Fibroblast of lung (primary cell): ENCODE results near the gene FAM111B. TPM values are rescaled to one million over a fixed set of nuclear protein-coding genes. Genes with fewer than 3 reads are reported as not detected.
"Not testable (repeated sequence)": the region's sequence is repeated elsewhere in the genome, so short reads cannot be mapped to it uniquely, and the experiment has no call there.

ENCODE experiments used
- DNase-seq, 2 donors: peaks; one replicate each; pipeline versions ENCODE4 v3.0.0 to v3.0.0-alpha.2; 2010; ENCODE audit warnings: low read depth in 2 of 2
- H2AFZ ChIP-seq: 2 replicates; pipeline ENCODE4 v1.5.1; 2012; ENCODE audit warnings: low read length, control low read depth, inconsistent platforms
- H3K27ac ChIP-seq: 2 replicates; pipeline ENCODE4 v1.5.1; 2011; ENCODE audit warnings: low read length, control low read depth; ENCODE audit not compliant: insufficient read depth
- H3K27me3 ChIP-seq: 2 replicates; pipeline ENCODE4 v1.5.1; 2011; ENCODE audit warnings: mild to moderate bottlenecking, low read length; ENCODE audit not compliant: control insufficient read depth, insufficient read depth
- H3K36me3 ChIP-seq: 2 replicates; pipeline ENCODE4 v1.5.1; 2011; ENCODE audit warnings: low read length; ENCODE audit not compliant: control insufficient read depth, insufficient read depth
- H3K4me1 ChIP-seq: 2 replicates; pipeline ENCODE4 v1.5.1; 2011; ENCODE audit warnings: low read length; ENCODE audit not compliant: control insufficient read depth, insufficient read depth; ENCODE audit errors: extremely low read depth
- H3K4me2 ChIP-seq: 2 replicates; pipeline ENCODE4 v1.5.1; 2011; ENCODE audit warnings: low read length, control low read depth; ENCODE audit not compliant: insufficient read depth; ENCODE audit errors: extremely low read depth
- H3K4me3 ChIP-seq, 4 experiments: fragments of 200-600 bp in 1 of 4; sonication (generic) in 1 of 4; replicated peaks in 1 of 4; 2 replicates each; pipeline ENCODE4 v1.5.1; 2011 to 2016; ENCODE audit warnings: low read length in 4 of 4, low read depth in 3 of 4, mild to moderate bottlenecking in 3 of 4, control low read depth in 2 of 4, inconsistent platforms in 1 of 4, mixed read lengths in 1 of 4; ENCODE audit not compliant: insufficient read depth in 1 of 4; ENCODE audit errors: control extremely low read depth in 1 of 4
- H3K79me2 ChIP-seq: 2 replicates; pipeline ENCODE4 v1.5.1; 2012; ENCODE audit warnings: mild to moderate bottlenecking, low read length, inconsistent platforms; ENCODE audit not compliant: control insufficient read depth, insufficient read depth
- H3K9ac ChIP-seq: 2 replicates; pipeline ENCODE4 v1.5.1; 2011; ENCODE audit warnings: mild to moderate bottlenecking, low read length, control low read depth; ENCODE audit not compliant: insufficient read depth
- H3K9me3 ChIP-seq: 2 replicates; pipeline ENCODE4 v1.5.1; 2012; ENCODE audit warnings: low read depth, low read length; ENCODE audit not compliant: control insufficient read depth, insufficient read depth
- H4K20me1 ChIP-seq: 2 replicates; pipeline ENCODE4 v1.5.1; 2011; ENCODE audit warnings: low read length; ENCODE audit not compliant: control insufficient read depth, insufficient read depth; ENCODE audit errors: extremely low read depth
- EZH2 ChIP-seq: IDR thresholded peaks from 2 replicates; pipeline ENCODE4 v1.5.1; 2012; ENCODE audit warnings: low read length, control low read depth, mild to moderate bottlenecking; ENCODE audit errors: missing control alignments
- polyA plus RNA-seq, 2 donors: library from polyadenylated mRNA; depleted of rRNA in 1 of 2; stranded (reverse) in 1 of 2; unstranded in 1 of 2; fragments of >200 nt; gene quantifications; 2 replicates each; pipeline ENCODE4 v1.2.1, GENCODE V29; 2011 to 2012; ENCODE audit warnings: missing spikeins in 1 of 2
- total RNA-seq: library from RNA; depleted of rRNA; stranded (reverse); fragments of >200 nt; gene quantifications from 2 replicates; pipeline ENCODE4 v1.2.1, GENCODE V29; 2014
- TF ChIP-seq, protein P1 (sequence below), 2 donors: IDR thresholded peaks in 1 of 2; conservative IDR thresholded peaks in 1 of 2; 1 replicate in 1 of 2; 2 replicates in 1 of 2; pipeline ENCODE4 v1.5.1; 2011 to 2012; ENCODE audit warnings: low read length in 2 of 2, control low read depth in 1 of 2, inconsistent platforms in 1 of 2, low read depth in 1 of 2, mild to moderate bottlenecking in 1 of 2

The FAM111B gene
- total and polyA plus RNA-seq, 2 donors (not counting 1 experiment from before 2014, with no cell fraction given), result 0.33 to 6.2 TPM

- TF ChIP-seq, protein P1, sequence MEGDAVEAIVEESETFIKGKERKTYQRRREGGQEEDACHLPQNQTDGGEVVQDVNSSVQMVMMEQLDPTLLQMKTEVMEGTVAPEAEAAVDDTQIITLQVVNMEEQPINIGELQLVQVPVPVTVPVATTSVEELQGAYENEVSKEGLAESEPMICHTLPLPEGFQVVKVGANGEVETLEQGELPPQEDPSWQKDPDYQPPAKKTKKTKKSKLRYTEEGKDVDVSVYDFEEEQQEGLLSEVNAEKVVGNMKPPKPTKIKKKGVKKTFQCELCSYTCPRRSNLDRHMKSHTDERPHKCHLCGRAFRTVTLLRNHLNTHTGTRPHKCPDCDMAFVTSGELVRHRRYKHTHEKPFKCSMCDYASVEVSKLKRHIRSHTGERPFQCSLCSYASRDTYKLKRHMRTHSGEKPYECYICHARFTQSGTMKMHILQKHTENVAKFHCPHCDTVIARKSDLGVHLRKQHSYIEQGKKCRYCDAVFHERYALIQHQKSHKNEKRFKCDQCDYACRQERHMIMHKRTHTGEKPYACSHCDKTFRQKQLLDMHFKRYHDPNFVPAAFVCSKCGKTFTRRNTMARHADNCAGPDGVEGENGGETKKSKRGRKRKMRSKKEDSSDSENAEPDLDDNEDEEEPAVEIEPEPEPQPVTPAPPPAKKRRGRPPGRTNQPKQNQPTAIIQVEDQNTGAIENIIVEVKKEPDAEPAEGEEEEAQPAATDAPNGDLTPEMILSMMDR (conservative IDR thresholded peaks at IDR 0.05 in 1 of 2, IDR thresholded peaks at IDR 0.05 in 1 of 2; ENCODE audit: low read depth in 1 of 2, low read length in 2 of 2), result no peak
- no peak for TF ChIP-seq EZH2
- H4K20me1 ChIP-seq, result no peaks in the 10 kb centered on the region
- DNase-seq, result no peak
Measured at GRCh38 chr11:59117774-59118173, 10.7 kb downstream of the FAM111B start.

DNA sequence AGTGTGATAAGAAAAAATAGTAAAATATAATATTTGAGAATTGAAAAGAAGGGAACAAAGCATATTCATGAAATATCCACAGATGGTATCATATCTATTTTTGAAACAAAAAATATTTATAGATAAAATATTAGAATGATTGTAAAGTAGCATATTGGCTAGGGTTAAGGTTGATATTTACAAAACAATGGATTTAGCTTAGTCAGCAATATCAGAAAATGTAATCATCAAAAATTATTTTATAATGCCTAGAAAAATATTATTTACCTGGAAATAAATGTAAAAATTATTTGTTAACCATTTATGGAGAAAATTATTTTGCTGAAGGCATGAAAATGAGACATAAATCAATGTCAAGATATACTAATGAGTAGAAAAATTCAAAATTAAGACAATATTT, 12.8 kb downstream of the FAM111B start:
- DNase-seq, result no peak
- Histone ChIP-seq H3K79me2 (no peaks in the 10 kb centered on the region), H4K20me1 (no peaks in the 10 kb centered on the region), H3K36me3 (no peaks in the 10 kb centered on the region), H3K4me3 (no peak overlapping the region), H3K9me3 (no peaks in the 10 kb centered on the region), H3K9ac (no peak overlapping the region), H2AFZ (no peak overlapping the region), H3K4me2 (no peak overlapping the region), H3K27me3 (no peaks in the 10 kb centered on the region), H3K27ac (no peak overlapping the region), H3K4me1 (no peaks in the 10 kb centered on the region)
- TF ChIP-seq EZH2, result no peak
- TF ChIP-seq, protein P1 (conservative IDR thresholded peaks at IDR 0.05 in 1 of 2, IDR thresholded peaks at IDR 0.05 in 1 of 2; ENCODE audit: low read depth in 1 of 2, low read length in 2 of 2), result no peak

More at GRCh38 chr11:59117774-59118173, 10.7 kb downstream of the FAM111B start:
- Histone ChIP-seq H3K9ac (no peak overlapping the region), H2AFZ (no peak overlapping the region), H3K27ac (no peak overlapping the region), H3K4me1 (no peaks in the 10 kb centered on the region), H3K4me2 (no peak overlapping the region), H3K9me3 (no peaks in the 10 kb centered on the region), H3K4me3 (no peak overlapping the region), H3K36me3 (no peaks in the 10 kb centered on the region), H3K27me3 (no peaks in the 10 kb centered on the region), H3K79me2 (no peaks in the 10 kb centered on the region)

- no peaks in the 10 kb centered on the region for H4K20me1 ChIP-seq
- H3K27ac ChIP-seq, result no peak overlapping the region
- no peaks in the 10 kb centered on the region for H3K4me1 ChIP-seq
- peak overlapping the region; percentile 81 for H2AFZ ChIP-seq
- no peaks in the 10 kb centered on the region for H3K27me3 ChIP-seq
- H3K9ac ChIP-seq, result no peak overlapping the region
- H3K9me3 ChIP-seq, result no peaks in the 10 kb centered on the region
- no peak for TF ChIP-seq EZH2
- TF ChIP-seq, protein P1 (conservative IDR thresholded peaks at IDR 0.05 in 1 of 2, IDR thresholded peaks at IDR 0.05 in 1 of 2; ENCODE audit: low read depth in 1 of 2, low read length in 2 of 2), result peak; percentile 99
- peaks cover 1% of the 10 kb centered on the region for H3K36me3 ChIP-seq
- peak overlapping the region in 1 of 4 experiments; percentile 21 for H3K4me3 ChIP-seq
- no peak overlapping the region for H3K4me2 ChIP-seq
- peaks cover under 1% of the 10 kb centered on the region for H3K79me2 ChIP-seq
- DNase-seq, result peak; percentile 63 to 73
Measured at GRCh38 chr11:59135648-59136461, 28.8 kb downstream of the FAM111B start.

- not testable (repeated sequence) for H3K9ac ChIP-seq, H3K4me2 ChIP-seq, H2AFZ ChIP-seq
Measured at GRCh38 chr11:59136551-59136950, 29.5 kb downstream of the FAM111B start.

More at GRCh38 chr11:59136551-59136950, 29.5 kb downstream of the FAM111B start:
- not testable (repeated sequence) for H4K20me1 ChIP-seq, H3K9me3 ChIP-seq, H3K36me3 ChIP-seq, H3K4me1 ChIP-seq, H3K4me3 ChIP-seq, H3K27ac ChIP-seq, H3K79me2 ChIP-seq, DNase-seq, H3K27me3 ChIP-seq
